Measurements from ENCODE around the gene DOK1.
"Not testable (repeated sequence)": the region's sequence is repeated elsewhere in the genome, so short reads cannot be mapped to it uniquely, and the experiment has no call there.

Gene DOK1

DNA sequence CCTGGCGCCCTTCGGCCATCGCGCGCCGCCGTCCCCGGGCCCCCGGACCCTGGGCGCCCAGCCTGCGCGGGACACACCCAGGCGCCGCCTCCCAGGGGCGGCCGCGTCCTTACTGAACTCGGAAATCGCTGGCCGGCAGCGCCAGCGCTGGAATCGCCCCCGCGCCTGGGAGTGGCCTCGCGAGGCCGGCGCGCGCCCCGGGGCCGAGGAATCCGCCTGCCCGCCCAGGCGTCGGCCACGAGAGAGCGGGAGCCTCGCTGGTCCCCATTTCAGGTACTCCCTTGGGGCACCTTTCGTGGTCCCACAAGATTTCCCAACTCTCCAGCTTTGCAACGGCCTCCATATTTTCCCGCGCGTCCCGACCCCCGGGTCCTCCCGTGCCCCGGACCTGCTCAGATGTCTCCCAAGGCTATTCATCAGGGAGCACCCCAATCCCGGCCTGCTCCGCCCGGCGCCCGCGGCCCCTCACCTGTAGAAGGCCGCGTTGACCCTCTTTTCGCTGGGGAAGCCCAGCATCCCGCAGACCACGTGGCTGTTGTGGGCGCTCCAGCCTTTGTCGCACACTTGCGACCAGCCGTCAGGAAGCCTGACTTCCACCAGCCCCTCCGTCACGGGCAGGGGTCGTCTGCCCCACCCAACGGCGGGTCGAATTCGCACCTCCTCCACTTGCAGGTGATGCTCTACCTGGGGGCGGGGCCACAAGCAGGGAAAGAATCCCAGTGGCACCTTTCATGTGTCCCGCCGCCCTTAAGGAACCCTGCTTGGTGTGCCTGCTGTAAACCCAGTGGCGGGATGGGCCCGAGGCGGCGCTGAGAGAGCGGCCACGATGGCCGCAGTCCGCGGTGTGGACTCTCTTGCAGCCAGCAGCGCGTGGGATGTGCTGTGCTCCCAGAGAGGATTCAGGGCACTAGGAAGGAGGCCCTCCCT is 5.4 kb upstream of the DOK1 start:
- DNase-seq, result peak; percentile 62

DNA sequence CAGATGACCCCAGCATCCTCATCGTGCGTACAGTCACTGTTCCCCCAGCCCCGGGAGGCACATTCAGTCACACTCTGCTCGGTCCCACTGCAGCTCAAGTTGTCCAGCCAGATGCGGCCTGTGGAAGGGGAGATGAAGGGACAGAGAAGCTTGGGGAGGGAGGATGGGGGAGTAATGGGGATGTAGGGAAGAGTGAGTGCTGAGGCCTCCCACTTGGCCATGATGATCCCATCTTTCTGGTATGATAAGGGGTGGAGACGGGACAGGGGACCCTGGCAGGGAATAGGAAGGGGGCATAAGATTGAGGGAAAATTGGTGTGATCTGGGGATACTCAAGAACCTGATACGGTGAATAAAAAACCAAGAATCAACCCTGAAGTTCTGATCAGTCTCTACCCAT is 4.3 kb upstream of the DOK1 start:
- DNase-seq, result no peak

DNA sequence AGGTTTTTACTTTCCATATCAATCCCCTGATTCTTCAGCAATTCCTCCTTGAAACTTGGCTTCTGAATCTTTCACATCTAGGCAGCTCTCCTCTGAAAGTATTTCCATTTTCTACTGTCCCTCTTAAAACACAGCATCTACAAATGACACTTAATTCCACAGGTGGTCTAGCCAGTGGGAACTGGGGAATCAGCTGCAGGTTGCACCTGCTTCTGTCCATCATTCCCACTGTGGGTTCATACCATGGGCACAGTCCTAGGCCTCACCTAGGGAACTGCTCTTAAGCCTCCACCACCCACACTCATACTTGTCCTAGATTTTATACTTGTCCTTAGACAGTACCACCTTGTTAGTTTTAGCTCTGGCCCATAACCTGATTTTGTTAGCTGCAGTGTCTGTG is 3.0 kb upstream of the DOK1 start:
- no peak for DNase-seq

DNA sequence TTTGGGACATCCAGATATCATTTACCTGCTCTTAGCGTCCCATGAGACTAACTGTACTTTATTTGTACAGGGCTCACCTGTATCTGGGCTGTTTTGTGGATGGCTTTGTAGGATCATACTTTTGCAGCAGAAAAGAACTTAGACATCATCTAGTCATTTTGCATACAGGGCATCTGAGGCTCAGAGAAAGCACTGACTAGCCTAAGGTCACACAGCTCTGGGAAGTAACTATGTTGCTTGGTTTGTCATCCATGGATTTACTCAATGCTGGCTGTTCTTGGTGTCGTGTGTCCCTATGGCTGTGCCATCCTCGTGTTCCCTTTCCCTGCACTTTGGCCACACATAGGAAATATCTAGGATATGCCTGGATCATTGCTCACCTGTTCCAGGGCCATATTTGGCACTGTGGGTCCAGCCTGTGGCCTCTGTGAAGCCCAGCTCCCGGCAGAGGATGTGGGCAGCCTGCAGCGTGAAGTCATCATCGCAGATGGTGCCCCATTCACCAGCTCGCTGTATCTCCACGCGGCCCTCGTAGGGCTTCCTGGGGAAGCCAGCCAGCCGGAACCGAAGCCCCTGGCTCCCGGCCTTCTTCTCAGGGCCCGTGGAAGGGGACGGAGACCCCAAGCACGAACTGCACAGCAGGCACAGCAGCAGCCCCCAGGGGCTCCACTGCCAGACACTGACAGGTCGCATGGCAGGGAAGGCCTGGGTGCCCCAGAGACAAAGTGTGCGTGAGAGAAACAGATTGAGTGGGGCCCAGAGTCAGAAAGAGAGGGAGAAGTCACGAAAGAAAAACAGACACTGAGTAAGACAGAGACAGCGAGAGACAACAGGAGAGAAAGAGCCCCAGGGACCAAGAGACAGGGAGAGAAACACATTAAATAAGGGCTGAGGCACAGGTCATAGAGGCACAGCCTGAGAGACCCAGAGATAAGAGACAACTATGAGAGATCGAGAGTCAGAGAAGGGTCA is 2.3 kb upstream of the DOK1 start:
- DNase-seq, result no peak

DNA sequence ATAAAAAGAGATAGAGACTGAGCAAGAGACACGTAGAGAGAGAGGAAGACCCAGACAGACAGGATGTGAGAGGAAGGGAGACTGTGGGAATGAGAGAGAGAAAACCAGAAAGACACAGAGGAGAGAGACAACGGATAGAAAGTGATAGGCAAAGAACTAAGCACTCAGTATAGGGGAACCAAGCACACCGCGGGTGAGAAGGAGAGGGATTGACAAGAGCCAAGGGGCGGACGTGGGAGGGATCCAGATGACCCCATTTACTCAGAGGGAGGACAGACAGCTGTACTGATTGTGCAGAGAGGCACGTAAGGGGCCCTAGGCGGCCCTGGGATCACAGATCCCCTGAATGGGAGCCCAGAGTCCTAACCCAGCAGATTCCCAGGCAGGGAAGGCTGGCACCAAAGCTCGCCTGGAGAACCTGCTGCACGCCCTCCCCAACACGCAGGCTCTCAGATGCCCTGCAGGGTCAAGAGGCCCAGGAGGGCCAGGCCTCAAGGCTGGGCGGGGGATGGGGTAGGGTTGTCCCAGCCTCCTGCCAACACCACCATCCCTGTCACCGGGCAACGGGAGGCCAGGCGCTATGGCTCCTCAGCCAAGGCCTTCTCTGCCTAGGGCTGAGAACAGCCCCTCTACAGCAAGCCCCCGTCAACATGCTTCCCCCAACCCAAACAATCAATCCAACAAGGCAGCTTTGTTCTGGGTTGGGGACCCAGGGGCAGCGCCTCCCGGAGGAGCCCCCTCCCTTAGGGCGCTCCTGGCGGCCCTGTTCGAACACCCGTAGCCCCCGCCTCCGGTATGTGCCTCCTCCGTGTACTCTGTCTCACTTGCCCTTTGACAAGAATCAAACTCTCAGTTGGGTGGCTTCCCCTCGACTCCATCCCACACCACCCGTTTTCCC is 1.4 kb upstream of the DOK1 start:
- no peak for DNase-seq

DNA sequence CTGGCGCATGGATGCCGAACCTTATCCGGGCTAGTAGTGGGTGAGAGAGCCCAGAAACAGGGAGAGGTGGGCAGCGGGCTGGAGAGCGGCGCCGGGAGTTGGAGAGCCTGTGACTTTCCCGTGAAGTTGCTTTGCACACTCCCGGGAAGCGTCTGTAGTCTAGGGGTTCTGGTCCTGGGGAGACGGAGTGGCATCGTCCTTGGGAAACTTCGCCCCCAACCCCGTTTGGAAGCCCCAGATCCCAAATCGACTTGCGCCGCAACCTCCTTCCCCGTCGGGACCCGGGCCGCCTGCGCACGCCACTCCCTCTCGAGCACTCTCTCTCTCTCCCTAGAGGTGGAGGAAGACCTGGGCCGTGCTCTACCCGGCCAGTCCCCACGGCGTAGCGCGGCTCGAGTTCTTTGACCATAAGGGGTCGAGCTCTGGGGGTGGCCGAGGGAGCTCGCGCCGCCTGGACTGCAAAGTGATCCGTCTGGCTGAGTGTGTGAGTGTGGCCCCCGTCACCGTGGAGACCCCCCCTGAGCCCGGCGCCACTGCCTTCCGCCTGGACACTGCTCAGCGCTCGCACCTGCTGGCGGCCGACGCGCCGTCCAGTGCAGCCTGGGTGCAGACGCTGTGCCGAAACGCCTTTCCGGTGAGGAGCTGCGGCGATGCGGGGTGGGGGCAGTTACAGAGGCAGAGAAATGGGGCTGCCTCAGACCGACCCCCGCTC is 456 bp downstream of the DOK1 start:
- peak; percentile 65 for DNase-seq

DNA sequence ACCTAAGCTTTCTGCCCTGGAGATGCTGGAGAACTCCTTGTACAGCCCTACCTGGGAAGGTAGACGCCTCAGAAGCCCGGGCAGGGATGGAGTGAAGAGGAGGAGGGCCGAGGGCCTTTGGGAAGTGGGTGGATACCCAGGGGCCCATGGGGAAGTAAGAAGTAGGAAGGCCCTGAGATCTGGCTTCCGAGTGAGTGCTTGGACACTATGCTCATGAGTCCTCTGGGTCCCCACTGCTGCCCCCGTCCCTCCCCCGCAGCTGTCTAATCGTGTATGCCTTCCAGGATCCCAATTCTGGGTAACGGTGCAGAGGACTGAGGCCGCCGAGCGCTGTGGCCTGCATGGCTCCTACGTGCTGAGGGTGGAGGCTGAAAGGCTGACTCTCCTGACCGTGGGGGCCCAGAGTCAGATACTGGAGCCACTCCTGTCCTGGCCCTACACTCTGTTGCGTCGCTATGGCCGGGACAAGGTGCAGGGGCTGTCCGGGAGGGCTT is 1.1 kb downstream of the DOK1 start:
- DNase-seq, result no peak

DNA sequence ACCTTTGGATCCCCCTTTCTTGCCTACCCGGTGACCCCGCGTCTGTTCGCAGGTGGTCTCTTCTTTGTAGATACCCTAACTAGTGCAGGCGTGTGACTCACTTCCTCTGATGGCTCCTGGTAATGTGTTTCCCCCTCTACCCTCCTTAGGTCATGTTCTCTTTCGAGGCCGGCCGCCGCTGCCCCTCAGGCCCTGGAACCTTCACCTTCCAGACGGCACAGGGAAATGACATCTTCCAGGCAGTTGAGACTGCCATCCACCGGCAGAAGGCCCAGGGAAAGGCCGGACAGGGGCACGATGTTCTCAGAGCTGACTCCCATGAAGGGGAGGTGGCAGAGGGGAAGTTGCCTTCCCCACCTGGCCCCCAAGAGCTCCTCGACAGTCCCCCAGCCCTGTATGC is 1.6 kb downstream of the DOK1 start:
- no peak for DNase-seq

DNA sequence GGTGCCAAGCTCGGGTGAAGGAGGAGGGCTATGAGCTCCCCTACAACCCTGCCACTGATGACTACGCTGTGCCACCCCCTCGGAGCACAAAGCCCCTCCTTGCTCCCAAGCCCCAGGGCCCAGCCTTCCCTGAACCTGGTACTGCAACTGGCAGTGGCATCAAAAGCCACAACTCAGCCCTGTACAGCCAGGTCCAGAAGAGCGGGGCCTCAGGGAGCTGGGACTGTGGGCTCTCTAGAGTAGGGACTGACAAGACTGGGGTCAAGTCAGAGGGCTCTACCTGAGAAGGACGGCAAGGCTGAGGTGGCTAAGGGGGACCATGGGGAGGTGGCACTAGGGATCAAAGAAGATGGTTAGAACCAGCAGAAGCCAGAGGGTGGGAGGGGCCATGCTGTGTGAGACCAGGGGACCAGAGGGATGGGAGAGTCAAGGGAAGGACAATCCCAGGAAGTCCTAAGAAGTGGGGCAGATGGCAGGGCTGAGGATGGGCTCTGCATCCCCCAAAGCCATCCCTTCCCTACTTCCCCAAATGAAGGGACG is 2.4 kb downstream of the DOK1 start:
- no peak for DNase-seq

DNA sequence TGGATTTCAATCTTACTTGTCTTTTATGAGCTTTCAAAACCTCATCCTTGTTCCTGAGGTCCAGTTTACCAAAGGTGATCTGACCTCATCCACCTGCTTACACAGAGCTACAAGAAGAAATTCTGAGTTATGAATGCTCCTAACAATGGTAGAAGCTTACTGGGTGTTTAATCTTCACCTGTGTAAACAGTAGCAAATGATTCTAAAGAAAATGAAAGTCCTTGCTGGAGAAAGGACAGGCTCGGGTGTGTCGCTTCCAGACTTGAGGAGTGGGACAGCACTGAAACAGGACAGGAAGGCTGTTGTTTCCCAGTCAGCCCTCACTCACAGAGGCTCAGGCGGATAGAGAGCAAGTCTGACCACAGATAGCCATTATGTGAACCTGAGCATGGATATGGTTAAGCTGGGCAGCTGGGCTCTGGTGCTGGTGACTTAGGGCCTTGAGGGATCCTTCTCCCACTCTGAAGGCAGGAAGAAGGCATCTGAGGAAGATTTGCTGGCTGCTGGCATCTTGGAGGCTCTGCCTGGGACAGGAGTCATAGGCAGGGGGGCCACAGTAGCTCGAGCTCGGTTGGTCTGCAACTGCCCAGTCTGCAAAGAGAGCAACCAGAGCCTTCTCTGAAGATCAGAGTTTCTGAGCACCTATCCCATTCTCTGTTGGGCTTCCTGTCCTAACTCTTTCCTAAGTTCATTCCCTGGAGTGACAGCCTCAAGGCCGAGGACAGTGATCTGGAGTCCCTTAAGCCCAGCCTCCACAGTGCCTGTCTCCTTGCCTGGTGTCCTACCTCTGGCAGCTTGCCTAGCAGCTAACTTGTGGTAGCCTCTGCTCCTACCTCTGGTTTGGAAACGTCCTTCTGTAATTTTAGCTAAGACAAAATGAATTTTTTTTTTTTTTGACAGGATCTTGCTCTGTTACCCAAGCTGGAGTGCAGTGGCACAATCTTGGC is 4.0 kb downstream of the DOK1 start:
- no peak for DNase-seq

DNA sequence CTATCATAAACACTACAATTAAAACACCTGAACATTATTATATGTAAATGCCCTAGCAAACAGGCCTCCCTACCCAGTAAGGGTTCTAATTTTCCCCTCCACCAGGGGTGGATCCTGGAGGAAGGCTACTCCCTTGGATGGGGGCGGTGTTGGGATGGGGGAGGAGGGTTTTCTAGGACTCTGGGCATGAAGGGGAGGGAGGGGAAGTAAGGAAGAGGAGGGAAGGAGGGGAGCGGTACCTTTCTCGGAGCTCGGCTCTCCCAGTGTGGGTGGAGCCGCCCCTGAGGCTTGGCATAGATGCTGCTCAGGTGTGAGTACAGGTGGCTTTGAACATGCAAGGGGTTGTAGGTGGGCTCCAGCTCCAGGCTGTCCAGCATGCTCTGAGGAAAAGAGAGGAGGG is 5.4 kb downstream of the DOK1 start:
- no peak for DNase-seq

DNA sequence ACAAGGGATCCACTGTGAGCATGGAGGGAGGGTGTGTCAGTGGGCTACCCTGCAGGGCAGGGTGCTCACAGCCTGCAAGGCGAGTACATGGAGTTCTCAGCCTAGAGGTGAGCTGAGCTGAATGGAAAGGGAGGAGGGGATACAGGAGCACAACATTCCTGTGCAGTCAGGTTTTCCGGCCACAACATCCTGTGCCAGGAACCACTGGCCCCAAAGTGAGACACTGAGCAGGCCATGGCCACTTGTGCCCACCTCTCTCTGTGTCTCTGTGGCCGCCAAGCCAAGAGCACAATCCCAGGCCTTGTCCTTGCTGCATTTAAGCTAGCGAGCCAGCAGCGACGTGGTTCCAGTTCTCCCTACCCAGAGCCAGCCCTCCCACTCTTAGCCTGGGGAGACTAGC is 6.1 kb downstream of the DOK1 start:
- DNase-seq, result no peak

DNA sequence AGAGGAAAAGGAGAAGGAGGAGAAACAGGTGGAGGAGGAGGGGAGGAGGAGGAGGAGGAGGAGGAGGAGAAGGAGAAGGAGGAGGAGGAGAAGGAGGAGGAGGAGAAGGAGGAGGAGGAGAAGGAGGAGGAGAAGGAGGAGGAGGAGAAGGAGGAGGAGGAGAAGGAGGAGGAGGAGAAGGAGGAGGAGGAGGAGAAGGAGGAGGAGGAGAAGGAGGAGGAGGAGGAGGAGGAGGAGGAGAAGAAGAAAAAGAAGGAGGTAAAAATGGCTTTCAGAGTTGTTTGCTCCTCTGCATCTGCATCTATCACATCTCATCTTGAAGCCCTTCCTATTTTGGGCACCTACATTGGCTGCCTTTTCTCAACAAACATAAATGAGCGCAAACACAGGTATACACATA is 6.5 kb downstream of the DOK1 start:
- not testable (repeated sequence) for DNase-seq

DNA sequence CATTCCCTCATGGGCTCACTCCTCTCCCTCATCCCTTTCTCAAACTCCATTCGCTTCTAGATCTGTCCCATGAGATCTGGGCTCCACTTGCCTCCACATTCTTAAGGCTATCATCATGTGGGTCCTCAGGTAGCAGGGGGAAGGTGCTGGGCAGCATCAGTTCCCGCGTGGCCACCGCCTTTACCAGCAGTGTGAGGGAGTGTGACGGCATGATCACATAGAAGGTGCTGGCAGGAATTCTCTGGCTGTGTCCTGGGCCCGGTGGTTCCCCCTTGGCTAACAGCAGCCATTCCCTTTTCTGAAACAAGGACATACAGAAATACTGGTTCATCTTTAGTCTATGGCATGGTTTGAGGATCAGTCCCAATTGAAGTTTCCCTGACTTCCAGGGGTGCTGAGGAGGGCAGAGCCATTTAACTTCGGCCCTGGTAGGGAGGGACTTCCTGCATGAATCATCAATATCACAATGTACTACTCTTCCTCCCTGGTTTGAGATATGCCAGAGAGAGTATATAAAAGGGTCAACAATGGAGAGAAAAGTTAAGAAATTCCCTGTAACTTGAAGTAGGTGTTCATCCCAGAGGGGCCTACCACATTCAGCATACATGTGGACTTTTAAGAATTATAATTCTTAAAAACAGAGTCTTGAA is 7.7 kb downstream of the DOK1 start:
- no peak for DNase-seq

DNA sequence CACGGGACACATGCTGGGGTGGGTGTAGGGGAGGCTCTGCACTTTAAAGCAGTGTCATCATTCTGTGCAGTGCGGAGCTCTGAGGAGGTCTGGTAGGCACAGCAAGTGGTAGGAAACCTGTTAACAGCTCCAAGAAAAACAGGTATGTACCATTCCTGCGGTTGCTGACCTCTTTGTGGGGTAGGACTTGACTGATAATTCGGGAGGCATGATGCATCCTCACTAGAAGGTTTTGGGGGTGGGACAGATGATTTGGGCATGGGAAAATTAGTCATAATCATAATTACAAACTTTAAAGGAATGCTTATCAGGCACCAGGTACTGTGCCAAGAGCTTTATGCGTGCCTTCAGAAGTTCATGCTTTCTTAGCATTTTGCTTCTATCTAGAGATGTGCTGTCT is 9.7 kb downstream of the DOK1 start:
- no peak for DNase-seq

DNA sequence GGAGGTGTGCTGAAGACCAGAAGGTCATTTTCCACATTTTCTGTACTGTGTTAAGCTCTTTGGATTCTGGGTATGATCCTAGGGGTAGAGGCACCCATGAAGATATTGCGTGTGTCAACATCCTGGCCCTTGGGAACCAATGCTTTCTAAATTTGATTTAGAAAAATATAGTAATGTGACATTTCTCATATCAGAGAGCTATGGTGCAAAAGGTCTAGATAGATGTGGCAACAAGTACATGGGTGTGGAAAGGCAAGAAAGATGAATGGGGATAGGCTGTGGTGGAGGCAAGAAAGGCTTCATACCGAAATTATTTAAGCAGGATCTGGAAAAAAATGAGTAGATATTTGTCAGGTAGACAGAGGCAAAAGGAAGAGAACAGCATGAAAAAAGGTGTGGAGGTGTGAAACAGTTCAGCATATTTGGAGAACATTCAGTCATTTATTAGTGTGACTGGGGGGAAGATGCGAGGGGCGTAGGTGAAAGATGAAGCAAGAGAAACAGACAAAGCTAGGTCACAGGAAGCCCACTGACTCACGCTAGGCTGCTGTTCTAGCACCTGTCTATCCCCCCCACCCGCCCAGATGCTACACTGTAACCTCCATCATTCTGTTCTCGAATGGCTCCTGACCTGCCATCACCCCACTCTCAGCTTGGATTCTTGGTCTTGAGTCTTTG is 11.7 kb downstream of the DOK1 start:
- no peak for DNase-seq

DNA sequence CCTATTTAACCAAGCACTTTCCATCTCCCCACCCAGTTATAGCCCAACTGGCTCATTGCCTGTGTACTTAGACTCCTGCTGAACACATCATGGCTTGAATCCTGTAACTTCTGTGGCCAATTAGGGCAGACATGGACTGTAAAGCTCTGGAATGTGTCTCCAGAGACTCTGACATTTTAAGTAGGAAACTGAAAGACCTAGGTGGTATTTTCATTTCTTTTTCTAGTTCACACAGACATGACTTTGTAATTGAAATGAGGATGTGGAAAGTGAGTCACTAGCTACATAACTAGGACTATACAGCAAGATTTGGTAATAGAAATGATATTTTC is 12.2 kb downstream of the DOK1 start:
- DNase-seq, result no peak

DNA sequence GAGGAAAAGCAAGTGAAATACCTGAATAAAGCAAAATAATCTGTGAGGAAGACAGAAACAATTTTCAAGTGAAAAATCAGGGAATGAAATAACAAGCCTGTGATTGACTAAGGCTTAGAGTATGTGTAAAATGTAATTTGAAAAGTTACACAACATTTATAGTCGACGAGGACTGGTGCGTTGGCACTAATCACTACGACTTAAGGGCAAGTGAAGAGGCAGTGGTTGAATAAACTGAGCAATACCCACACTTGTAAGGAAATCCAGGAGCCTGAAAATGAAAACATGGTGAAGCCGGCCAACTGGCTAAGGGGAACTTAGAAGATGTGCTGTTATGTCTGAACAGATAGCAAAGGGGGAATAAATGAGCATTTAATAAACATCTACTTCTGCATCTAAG is 13.4 kb downstream of the DOK1 start:
- no peak for DNase-seq

DNA sequence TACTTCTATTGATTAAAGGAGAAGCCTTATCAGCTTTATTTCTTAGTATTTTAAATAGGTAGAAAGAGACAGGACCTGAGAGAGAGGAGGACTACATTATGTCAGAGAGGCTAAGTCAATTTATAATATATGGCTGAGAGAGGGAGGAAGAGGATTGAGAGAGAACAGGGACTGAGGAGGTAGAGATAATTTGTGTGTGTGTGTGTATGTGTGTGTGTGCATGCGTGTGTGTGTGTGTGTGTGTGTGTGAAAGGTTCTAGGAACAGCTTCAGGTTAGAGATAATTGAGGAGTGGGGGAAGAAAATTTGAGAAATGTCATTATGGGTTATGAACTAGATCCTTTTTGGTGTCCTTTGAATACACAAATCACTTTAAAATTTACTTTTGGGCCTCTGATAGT is 15.2 kb downstream of the DOK1 start:
- no peak for DNase-seq
